Uterus (tissue), 4 donors: ENCODE results near the gene FAAP20. TPM values are rescaled to one million over a fixed set of nuclear protein-coding genes. Genes with fewer than 3 reads are reported as not detected.

Source experiments
- DNase-seq, 2 donors: peaks; one replicate each; pipeline ENCODE4 v3.0.0-alpha.2; 2019 to 2020
- H3K27ac ChIP-seq, 2 donors: fragments of 200-600 bp; sonication (generic); 1 replicate in 1 of 2; 2 replicates in 1 of 2; pipeline ENCODE4 v1.5.1; 2016 to 2018
- H3K27me3 ChIP-seq, 2 donors: fragments of 200-600 bp; sonication (generic); one replicate each; pipeline ENCODE4 v1.5.1; 2018 to 2019; ENCODE audit warnings: control low read depth in 1 of 2
- H3K36me3 ChIP-seq, 2 donors: fragments of 200-600 bp; sonication (generic); one replicate each; pipeline ENCODE4 v1.5.1; 2019; ENCODE audit warnings: control low read depth in 1 of 2
- H3K4me1 ChIP-seq, 2 donors: fragments of 200-600 bp; sonication (generic); one replicate each; pipeline ENCODE4 v1.5.1; 2018 to 2019; ENCODE audit warnings: control low read depth in 1 of 2
- H3K4me3 ChIP-seq, 2 donors: fragments of 200-600 bp; sonication (generic); 1 replicate in 1 of 2; 2 replicates in 1 of 2; pipeline ENCODE4 v1.5.1; 2018 to 2019; ENCODE audit warnings: mild to moderate bottlenecking in 1 of 2
- H3K9me3 ChIP-seq, 2 donors: fragments of 200-600 bp; sonication (generic); one replicate each; pipeline ENCODE4 v1.5.1; 2019; ENCODE audit warnings: control low read depth in 1 of 2
- POLR2A ChIP-seq, 2 donors: fragments of 450-650 bp; IDR thresholded peaks; one replicate each; pipeline ENCODE4 v1.6.1; 2016; ENCODE audit warnings: antibody characterized with exemption in 2 of 2, mild to moderate bottlenecking in 1 of 2, moderate library complexity in 1 of 2
- intact Hi-C: fragments of 100-400 bp; cut with DNase I; formaldehyde crosslinking; loops from one replicate; pipeline ENCODE4 v1.15.1; 2023; ENCODE audit warnings: low total_unique reads
- total RNA-seq, 4 donors: library from RNA; depleted of rRNA in 3 of 4; stranded (reverse); fragments of >200 nt in 3 of 4; gene quantifications; one replicate each; pipeline versions ENCODE4 v1.1.0 to v1.2.4, GENCODE V29; 2014 to 2023
- TF ChIP-seq, protein P1 (sequence below), 4 experiments: fragments of 200-600 bp in 2 of 4; fragments of 450-650 bp in 2 of 4; sonication (generic) in 2 of 4; IDR thresholded peaks; one replicate each; pipeline ENCODE4 v1.5.1; 2016 to 2019; ENCODE audit warnings: antibody characterized with exemption in 4 of 4, mild to moderate bottlenecking in 2 of 4, moderate library complexity in 1 of 4
- donor health status: DM: yes; HTN: yes; CAD: no.

The FAAP20 gene
- total RNA-seq, 4 donors from 2014 or later: 1.5 to 68.5 (median 15.4) TPM

DNA sequence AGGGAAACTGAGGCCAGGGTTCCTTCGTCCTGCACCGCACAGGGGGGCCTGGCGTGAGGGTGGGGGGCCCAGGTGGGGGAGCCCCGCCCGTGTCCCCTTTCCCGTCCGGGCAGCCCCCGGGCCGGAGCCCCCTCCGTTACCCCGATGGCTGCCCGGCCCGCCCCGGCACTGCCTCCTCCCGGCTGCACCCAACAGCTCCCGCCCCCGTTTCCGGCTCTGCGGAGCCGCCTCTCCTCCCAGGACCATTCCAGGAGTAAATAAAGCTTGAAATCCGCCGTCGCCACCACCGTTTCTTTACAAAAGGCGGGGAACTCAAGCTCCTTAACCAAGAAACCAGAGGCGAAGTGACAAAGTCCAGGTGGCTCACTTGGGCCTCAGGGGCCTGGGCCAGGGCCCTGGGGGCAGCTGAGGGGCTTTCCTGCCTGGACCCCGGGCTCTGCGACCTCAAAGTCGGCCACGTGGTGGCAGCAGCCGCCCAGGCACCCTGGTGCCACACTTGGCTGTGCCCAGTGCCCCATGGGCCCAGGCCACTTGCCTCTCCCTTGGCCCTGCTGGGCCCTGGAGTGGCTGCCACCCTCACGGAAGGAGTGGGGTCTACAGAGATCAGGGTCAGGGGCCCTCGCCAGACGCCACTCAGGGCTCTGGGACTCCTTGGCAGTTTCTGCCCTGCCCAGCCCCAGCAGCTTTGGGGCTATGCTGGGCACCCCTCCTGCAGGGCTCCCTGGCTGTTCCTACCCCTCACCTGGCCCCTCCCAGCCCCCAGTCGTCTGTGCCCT, 514 bp upstream of the FAAP20 start:
- intact Hi-C loops: loop anchor here (2.0 kb wide), 1 partner anchor 186 kb away; no protein-coding TSS in a partner anchor
- peak; percentile 90 to 91 for DNase-seq
- H3K4me3 ChIP-seq: peak overlapping the region; percentile 67 to 69
- TF ChIP-seq, protein P1, sequence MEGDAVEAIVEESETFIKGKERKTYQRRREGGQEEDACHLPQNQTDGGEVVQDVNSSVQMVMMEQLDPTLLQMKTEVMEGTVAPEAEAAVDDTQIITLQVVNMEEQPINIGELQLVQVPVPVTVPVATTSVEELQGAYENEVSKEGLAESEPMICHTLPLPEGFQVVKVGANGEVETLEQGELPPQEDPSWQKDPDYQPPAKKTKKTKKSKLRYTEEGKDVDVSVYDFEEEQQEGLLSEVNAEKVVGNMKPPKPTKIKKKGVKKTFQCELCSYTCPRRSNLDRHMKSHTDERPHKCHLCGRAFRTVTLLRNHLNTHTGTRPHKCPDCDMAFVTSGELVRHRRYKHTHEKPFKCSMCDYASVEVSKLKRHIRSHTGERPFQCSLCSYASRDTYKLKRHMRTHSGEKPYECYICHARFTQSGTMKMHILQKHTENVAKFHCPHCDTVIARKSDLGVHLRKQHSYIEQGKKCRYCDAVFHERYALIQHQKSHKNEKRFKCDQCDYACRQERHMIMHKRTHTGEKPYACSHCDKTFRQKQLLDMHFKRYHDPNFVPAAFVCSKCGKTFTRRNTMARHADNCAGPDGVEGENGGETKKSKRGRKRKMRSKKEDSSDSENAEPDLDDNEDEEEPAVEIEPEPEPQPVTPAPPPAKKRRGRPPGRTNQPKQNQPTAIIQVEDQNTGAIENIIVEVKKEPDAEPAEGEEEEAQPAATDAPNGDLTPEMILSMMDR (IDR thresholded peaks at IDR 0.05): peak; percentile 97 to 99 (median 99)
- peak; percentile 26 to 28 for TF ChIP-seq POLR2A (IDR thresholded peaks at IDR 0.05)
- H3K27ac ChIP-seq: peak overlapping the region; percentile 94 to 96
- no peaks in the 10 kb centered on the region for H3K36me3 ChIP-seq
- H3K27me3 ChIP-seq: no peaks in the 10 kb centered on the region
- peaks cover 0 to 29% of the 10 kb centered on the region in 2 donors for H3K4me1 ChIP-seq
- no peaks in the 10 kb centered on the region for H3K9me3 ChIP-seq

DNA sequence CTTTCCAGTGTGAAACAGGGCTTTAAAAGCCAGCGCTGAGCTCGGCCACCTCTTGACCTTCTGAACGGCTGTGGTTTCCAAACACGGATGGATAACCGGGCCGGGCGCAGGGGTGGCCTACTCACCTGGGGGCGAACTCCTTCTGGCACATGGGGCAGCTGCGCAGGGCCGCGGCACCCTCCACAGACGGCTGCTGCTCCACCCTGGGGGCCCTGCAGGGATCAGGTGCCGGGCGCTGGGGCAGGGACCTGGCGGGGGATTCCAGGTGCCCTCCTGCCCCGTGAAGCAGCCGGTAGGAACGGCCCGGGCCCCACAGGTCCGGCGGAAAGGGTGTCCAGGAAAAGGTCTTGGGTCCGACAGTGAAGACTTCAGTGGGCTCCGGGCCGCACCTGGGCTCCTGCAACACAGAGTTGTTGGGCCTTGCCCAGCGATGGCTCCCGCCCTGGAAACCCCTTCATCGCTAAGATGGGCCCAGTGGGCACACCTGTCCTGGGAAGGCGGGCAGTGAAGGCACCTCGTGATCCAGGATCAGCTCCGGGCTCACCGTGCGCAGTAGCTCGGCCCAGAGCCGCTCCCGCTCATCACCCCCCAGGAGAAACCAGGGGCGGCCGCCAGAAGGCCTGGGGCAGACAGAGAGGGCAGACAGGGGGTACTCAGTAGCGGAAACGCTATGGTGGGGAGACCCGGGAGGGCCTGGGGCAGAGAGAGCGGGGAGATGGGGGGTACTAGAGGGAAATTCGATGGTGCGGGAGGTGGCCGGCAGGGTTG, 874 bp downstream of the FAAP20 start:
- peak overlapping the region; percentile 94 to 96 for H3K27ac ChIP-seq
- TF ChIP-seq, protein P1 (IDR thresholded peaks at IDR 0.05): no peak
- no peak for TF ChIP-seq POLR2A (IDR thresholded peaks at IDR 0.05)
- no peak for DNase-seq
- H3K4me3 ChIP-seq: peak overlapping the region; percentile 67 to 69
- no peaks in the 10 kb centered on the region for H3K36me3 ChIP-seq
- H3K27me3 ChIP-seq: no peaks in the 10 kb centered on the region
- H3K9me3 ChIP-seq: no peaks in the 10 kb centered on the region
- intact Hi-C loops: loop anchor here (2.0 kb wide), 1 partner anchor 187 kb away; no protein-coding TSS in a partner anchor
- H3K4me1 ChIP-seq: peaks cover 0 to 26% of the 10 kb centered on the region in 2 donors

DNA sequence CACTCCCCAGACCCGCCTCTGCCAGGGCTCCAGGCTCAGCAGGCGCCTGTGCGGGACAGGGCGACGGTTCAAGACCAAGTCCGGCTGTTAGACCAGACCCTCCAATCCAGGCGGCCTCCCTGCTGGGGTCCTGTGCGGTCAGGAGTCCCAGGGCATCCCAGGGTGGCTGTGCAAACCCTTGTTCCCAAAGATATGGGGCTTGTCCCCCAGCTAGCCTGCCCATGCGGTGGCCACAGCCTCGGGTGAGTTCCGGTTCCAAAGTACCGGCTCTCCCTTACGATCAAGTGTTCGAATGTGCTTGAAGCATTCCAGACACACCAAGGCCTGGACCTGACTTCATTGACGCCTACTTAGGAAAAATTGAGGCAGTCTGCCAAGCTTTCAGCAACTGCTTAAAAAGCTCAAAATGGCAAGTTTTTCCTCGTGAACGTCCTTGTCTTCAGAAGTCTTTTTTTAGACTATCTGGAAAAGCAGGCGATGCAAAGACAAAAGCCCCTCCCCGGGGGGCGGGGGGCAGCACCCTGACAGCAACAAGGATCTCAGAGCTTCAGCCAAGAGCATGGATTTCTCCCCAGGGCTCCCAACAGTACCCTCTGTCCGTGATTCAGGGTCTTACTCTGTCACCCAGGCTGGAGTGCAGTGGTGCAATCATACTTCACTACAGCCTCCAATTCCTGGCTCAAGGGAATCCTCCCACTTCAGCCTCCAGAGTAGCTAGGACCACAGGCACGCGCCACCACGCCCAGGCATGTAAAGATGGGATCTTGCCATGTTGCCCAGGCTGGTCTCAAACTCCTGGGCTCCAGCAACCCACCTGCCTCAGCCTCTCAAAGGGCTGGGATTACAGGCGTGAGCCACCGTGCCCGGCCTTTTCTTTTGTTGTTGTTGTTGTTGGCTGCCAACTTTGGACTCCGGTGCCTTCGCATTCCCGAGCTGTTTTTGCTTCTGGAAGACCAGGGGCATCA, 2.3 kb downstream of the FAAP20 start:
- Histone ChIP-seq H3K4me3 (no peak overlapping the region), H3K4me1 (peaks cover 0 to 26% of the 10 kb centered on the region in 2 donors), H3K36me3 (no peaks in the 10 kb centered on the region), H3K9me3 (no peaks in the 10 kb centered on the region), H3K27ac (peak overlapping the region; percentile 94 to 96), H3K27me3 (no peaks in the 10 kb centered on the region)
- TF ChIP-seq POLR2A (IDR thresholded peaks at IDR 0.05): no peak
- TF ChIP-seq, protein P1 (IDR thresholded peaks at IDR 0.05): no peak
- peak in 1 of 2 donors; percentile 66 for DNase-seq
- intact Hi-C loops: no loop called here

DNA sequence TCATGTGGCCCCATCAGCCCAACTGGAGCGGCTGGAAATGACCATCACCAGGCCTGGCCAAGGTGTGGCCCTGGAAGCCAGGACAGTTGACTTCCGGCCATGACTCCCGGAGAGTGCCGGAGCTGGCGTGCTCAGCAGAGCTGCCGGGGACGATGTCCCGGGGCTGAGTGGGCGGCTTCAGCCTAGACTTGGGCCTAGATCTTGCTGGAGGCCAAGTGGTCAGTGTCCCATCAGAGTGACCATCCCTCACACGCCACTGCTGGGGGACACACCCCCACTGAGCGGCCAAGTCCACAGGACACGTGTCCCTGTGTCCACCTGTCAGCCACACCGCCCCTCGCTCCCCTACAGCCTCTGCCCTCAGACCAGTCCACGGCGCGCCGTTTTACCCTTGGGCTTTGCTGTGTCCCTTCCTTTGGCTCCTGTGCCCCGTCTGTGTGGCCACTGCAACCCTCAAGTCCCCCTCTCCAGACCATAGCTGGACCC, 4.0 kb downstream of the FAAP20 start:
- Histone ChIP-seq H3K27ac (peak overlapping the region; percentile 94 to 97), H3K9me3 (no peaks in the 10 kb centered on the region), H3K4me3 (peak overlapping the region; percentile 51 to 67), H3K36me3 (no peaks in the 10 kb centered on the region), H3K4me1 (peaks cover 0 to 21% of the 10 kb centered on the region in 2 donors), H3K27me3 (no peaks in the 10 kb centered on the region)
- TF ChIP-seq POLR2A (IDR thresholded peaks at IDR 0.05): no peak
- TF ChIP-seq, protein P1 (IDR thresholded peaks at IDR 0.05): no peak
- intact Hi-C loops: no loop called here
- DNase-seq: peak in 1 of 2 donors; percentile 48
